ENCODE data around the gene GTSE1.

GTSE1 gene

GRCh38 chr22:46322711-46323110 lies 26.0 kb downstream of the GTSE1 start:
- DNase-seq, result no peak
- no peak overlapping the region for H3K27ac ChIP-seq (ENCODE audit: low read depth, low read length)
- H3K4ac ChIP-seq (ENCODE audit: low read depth, low read length), result no peak overlapping the region
- H3K18ac ChIP-seq (ENCODE audit: low read length), result no peak overlapping the region
- no peak overlapping the region for H4K5ac ChIP-seq (ENCODE audit: low read length)
- H2BK15ac ChIP-seq (replicated peaks; ENCODE audit: low read depth), result no peak overlapping the region
- H3K23ac ChIP-seq (ENCODE audit: low read length), result no peak overlapping the region
- H3K79me2 ChIP-seq (ENCODE audit: control insufficient read depth, insufficient read depth, low read length), result peaks cover 2% of the 10 kb centered on the region
- no peaks in the 10 kb centered on the region for H3K27me3 ChIP-seq (ENCODE audit: insufficient read depth, low read length, poor library complexity)
- H3K4me3 ChIP-seq (ENCODE audit: low read length), result no peak overlapping the region
- peaks cover 26% of the 10 kb centered on the region for H3K36me3 ChIP-seq (ENCODE audit: control insufficient read depth, insufficient read depth, low read length)
- H4K8ac ChIP-seq (ENCODE audit: low read depth, low read length), result no peak overlapping the region
- no peak overlapping the region for H2AK5ac ChIP-seq (ENCODE audit: low read length)
- no peak overlapping the region for H2BK5ac ChIP-seq (ENCODE audit: low read length)
- H3K79me1 ChIP-seq (ENCODE audit: low read length), result peaks cover 13% of the 10 kb centered on the region
- H2BK120ac ChIP-seq (ENCODE audit: low read depth, low read length), result no peak overlapping the region
- H3K4me2 ChIP-seq (ENCODE audit: low read length), result no peak overlapping the region
- H3K9ac ChIP-seq (ENCODE audit: low read length), result no peak overlapping the region
- no peaks in the 10 kb centered on the region for H3K4me1 ChIP-seq (ENCODE audit: control insufficient read depth, low read depth, low read length)
- H3K56ac ChIP-seq (ENCODE audit: low read length), result no peak overlapping the region
- WGBS (ENCODE audit: extremely low coverage, insufficient coverage, low lambda C conversion rate), result no CpG with 5 or more reads among the region's 15 CpGs

GRCh38 chr22:46323162-46323561 lies 26.5 kb downstream of the GTSE1 start:
- H3K18ac ChIP-seq (ENCODE audit: low read length), result no peak overlapping the region
- H3K4me2 ChIP-seq (ENCODE audit: low read length), result no peak overlapping the region
- no peak overlapping the region for H2BK120ac ChIP-seq (ENCODE audit: low read depth, low read length)
- H3K9ac ChIP-seq (ENCODE audit: low read length), result no peak overlapping the region
- H4K8ac ChIP-seq (ENCODE audit: low read depth, low read length), result no peak overlapping the region
- no peak overlapping the region for H2AK5ac ChIP-seq (ENCODE audit: low read length)
- H3K23ac ChIP-seq (ENCODE audit: low read length), result no peak overlapping the region
- H3K36me3 ChIP-seq (ENCODE audit: control insufficient read depth, insufficient read depth, low read length), result peaks cover 22% of the 10 kb centered on the region
- H2BK15ac ChIP-seq (replicated peaks; ENCODE audit: low read depth), result no peak overlapping the region
- no peak overlapping the region for H3K4me3 ChIP-seq (ENCODE audit: low read length)
- no peak for DNase-seq
- H3K79me1 ChIP-seq (ENCODE audit: low read length), result peaks cover 13% of the 10 kb centered on the region
- peaks cover 2% of the 10 kb centered on the region for H3K79me2 ChIP-seq (ENCODE audit: control insufficient read depth, insufficient read depth, low read length)
- no peak overlapping the region for H2BK5ac ChIP-seq (ENCODE audit: low read length)
- no CpG with 5 or more reads among the region's 19 CpGs for WGBS (ENCODE audit: extremely low coverage, insufficient coverage, low lambda C conversion rate)
- no peaks in the 10 kb centered on the region for H3K4me1 ChIP-seq (ENCODE audit: control insufficient read depth, low read depth, low read length)
- H4K5ac ChIP-seq (ENCODE audit: low read length), result no peak overlapping the region
- no peak overlapping the region for H3K27ac ChIP-seq (ENCODE audit: low read depth, low read length)
- no peak overlapping the region for H3K4ac ChIP-seq (ENCODE audit: low read depth, low read length)
- no peaks in the 10 kb centered on the region for H3K27me3 ChIP-seq (ENCODE audit: insufficient read depth, low read length, poor library complexity)
- H3K56ac ChIP-seq (ENCODE audit: low read length), result no peak overlapping the region

- Histone ChIP-seq H3K27ac (ENCODE audit: low read depth, low read length) (no peak overlapping the region), H2BK5ac (ENCODE audit: low read length) (no peak overlapping the region), H2BK120ac (ENCODE audit: low read depth, low read length) (no peak overlapping the region), H3K36me3 (ENCODE audit: control insufficient read depth, insufficient read depth, low read length) (peaks cover 16% of the 10 kb centered on the region), H3K27me3 (ENCODE audit: insufficient read depth, low read length, poor library complexity) (no peaks in the 10 kb centered on the region), H4K5ac (ENCODE audit: low read length) (no peak overlapping the region), H3K9ac (ENCODE audit: low read length) (no peak overlapping the region), H2AK5ac (ENCODE audit: low read length) (no peak overlapping the region), H3K4me1 (ENCODE audit: control insufficient read depth, low read depth, low read length) (no peaks in the 10 kb centered on the region), H3K4ac (ENCODE audit: low read depth, low read length) (no peak overlapping the region), H3K79me2 (ENCODE audit: control insufficient read depth, insufficient read depth, low read length) (no peaks in the 10 kb centered on the region), H2BK15ac (replicated peaks; ENCODE audit: low read depth) (no peak overlapping the region), H3K23ac (ENCODE audit: low read length) (no peak overlapping the region), H3K56ac (ENCODE audit: low read length) (no peak overlapping the region), H3K79me1 (ENCODE audit: low read length) (peaks cover 2% of the 10 kb centered on the region), H3K18ac (ENCODE audit: low read length) (no peak overlapping the region), H3K4me3 (ENCODE audit: low read length) (no peak overlapping the region), H4K8ac (ENCODE audit: low read depth, low read length) (no peak overlapping the region), H3K4me2 (ENCODE audit: low read length) (no peak overlapping the region)
- no peak for DNase-seq
- WGBS (ENCODE audit: extremely low coverage, insufficient coverage, low lambda C conversion rate), result no CpG with 5 or more reads among the region's 23 CpGs
These were observed 29.5 kb downstream of the GTSE1 start for GRCh38 chr22:46326066-46326680.

GRCh38 chr22:46327691-46328465 lies 31.2 kb downstream of the GTSE1 start:
- H3K27me3 ChIP-seq (ENCODE audit: insufficient read depth, low read length, poor library complexity), result no peaks in the 10 kb centered on the region
- H2AK5ac ChIP-seq (ENCODE audit: low read length), result no peak overlapping the region
- H3K4ac ChIP-seq (ENCODE audit: low read depth, low read length), result no peak overlapping the region
- peaks cover 13% of the 10 kb centered on the region for H3K36me3 ChIP-seq (ENCODE audit: control insufficient read depth, insufficient read depth, low read length)
- no peak overlapping the region for H3K23ac ChIP-seq (ENCODE audit: low read length)
- no peak overlapping the region for H3K4me2 ChIP-seq (ENCODE audit: low read length)
- no peaks in the 10 kb centered on the region for H3K79me2 ChIP-seq (ENCODE audit: control insufficient read depth, insufficient read depth, low read length)
- no peak overlapping the region for H4K5ac ChIP-seq (ENCODE audit: low read length)
- H2BK15ac ChIP-seq (replicated peaks; ENCODE audit: low read depth), result no peak overlapping the region
- H3K4me3 ChIP-seq (ENCODE audit: low read length), result no peak overlapping the region
- H3K27ac ChIP-seq (ENCODE audit: low read depth, low read length), result no peak overlapping the region
- H3K56ac ChIP-seq (ENCODE audit: low read length), result no peak overlapping the region
- H4K8ac ChIP-seq (ENCODE audit: low read depth, low read length), result no peak overlapping the region
- peaks cover 2% of the 10 kb centered on the region for H3K79me1 ChIP-seq (ENCODE audit: low read length)
- no peak overlapping the region for H3K18ac ChIP-seq (ENCODE audit: low read length)
- WGBS (ENCODE audit: extremely low coverage, insufficient coverage, low lambda C conversion rate), result 100% methylated on average over 1 of the region's 13 CpGs
- no peak overlapping the region for H3K9ac ChIP-seq (ENCODE audit: low read length)
- DNase-seq, result no peak
- H2BK120ac ChIP-seq (ENCODE audit: low read depth, low read length), result no peak overlapping the region
- H3K4me1 ChIP-seq (ENCODE audit: control insufficient read depth, low read depth, low read length), result peaks cover 4% of the 10 kb centered on the region
- H2BK5ac ChIP-seq (ENCODE audit: low read length), result no peak overlapping the region

- H2BK5ac ChIP-seq (ENCODE audit: low read length), result no peak overlapping the region
- no peak overlapping the region for H2BK15ac ChIP-seq (replicated peaks; ENCODE audit: low read depth)
- no peak overlapping the region for H3K56ac ChIP-seq (ENCODE audit: low read length)
- no peak overlapping the region for H4K8ac ChIP-seq (ENCODE audit: low read depth, low read length)
- no peaks in the 10 kb centered on the region for H3K27me3 ChIP-seq (ENCODE audit: insufficient read depth, low read length, poor library complexity)
- WGBS (ENCODE audit: extremely low coverage, insufficient coverage, low lambda C conversion rate), result no CpG with 5 or more reads among the region's 11 CpGs
- DNase-seq, result no peak
- no peak overlapping the region for H2AK5ac ChIP-seq (ENCODE audit: low read length)
- peaks cover 2% of the 10 kb centered on the region for H3K79me1 ChIP-seq (ENCODE audit: low read length)
- H3K79me2 ChIP-seq (ENCODE audit: control insufficient read depth, insufficient read depth, low read length), result no peaks in the 10 kb centered on the region
- H3K4me1 ChIP-seq (ENCODE audit: control insufficient read depth, low read depth, low read length), result peaks cover 4% of the 10 kb centered on the region
- no peak overlapping the region for H3K4me2 ChIP-seq (ENCODE audit: low read length)
- no peak overlapping the region for H3K23ac ChIP-seq (ENCODE audit: low read length)
- no peak overlapping the region for H3K4ac ChIP-seq (ENCODE audit: low read depth, low read length)
- no peak overlapping the region for H3K9ac ChIP-seq (ENCODE audit: low read length)
- H3K36me3 ChIP-seq (ENCODE audit: control insufficient read depth, insufficient read depth, low read length), result peaks cover 9% of the 10 kb centered on the region
- no peak overlapping the region for H3K27ac ChIP-seq (ENCODE audit: low read depth, low read length)
- H2BK120ac ChIP-seq (ENCODE audit: low read depth, low read length), result no peak overlapping the region
- H4K5ac ChIP-seq (ENCODE audit: low read length), result no peak overlapping the region
- no peak overlapping the region for H3K18ac ChIP-seq (ENCODE audit: low read length)
- no peak overlapping the region for H3K4me3 ChIP-seq (ENCODE audit: low read length)
These were observed 32.1 kb downstream of the GTSE1 start for GRCh38 chr22:46328797-46329196.

Measured in mesendoderm (in vitro differentiated cells).